GM18526 (cell line): ENCODE measurements around the gene ZNF467.

Source experiments
- POLR2A ChIP-seq: IDR thresholded peaks from 3 replicates; pipeline ENCODE4 v1.6.1; 2011; ENCODE audit not compliant: insufficient read length; ENCODE audit errors: extremely low read depth

ZNF467 gene

GRCh38 chr7:149794661-149795060, 21.3 kb upstream of the ZNF467 start:
- no peak for TF ChIP-seq POLR2A

GRCh38 chr7:149793261-149793660, 19.9 kb upstream of the ZNF467 start:
- TF ChIP-seq POLR2A = no peak

GRCh38 chr7:149792220-149792595, 18.8 kb upstream of the ZNF467 start:
- TF ChIP-seq POLR2A = no peak

- no peak for TF ChIP-seq POLR2A
Measured at GRCh38 chr7:149791411-149792219, 18.2 kb upstream of the ZNF467 start.

DNA sequence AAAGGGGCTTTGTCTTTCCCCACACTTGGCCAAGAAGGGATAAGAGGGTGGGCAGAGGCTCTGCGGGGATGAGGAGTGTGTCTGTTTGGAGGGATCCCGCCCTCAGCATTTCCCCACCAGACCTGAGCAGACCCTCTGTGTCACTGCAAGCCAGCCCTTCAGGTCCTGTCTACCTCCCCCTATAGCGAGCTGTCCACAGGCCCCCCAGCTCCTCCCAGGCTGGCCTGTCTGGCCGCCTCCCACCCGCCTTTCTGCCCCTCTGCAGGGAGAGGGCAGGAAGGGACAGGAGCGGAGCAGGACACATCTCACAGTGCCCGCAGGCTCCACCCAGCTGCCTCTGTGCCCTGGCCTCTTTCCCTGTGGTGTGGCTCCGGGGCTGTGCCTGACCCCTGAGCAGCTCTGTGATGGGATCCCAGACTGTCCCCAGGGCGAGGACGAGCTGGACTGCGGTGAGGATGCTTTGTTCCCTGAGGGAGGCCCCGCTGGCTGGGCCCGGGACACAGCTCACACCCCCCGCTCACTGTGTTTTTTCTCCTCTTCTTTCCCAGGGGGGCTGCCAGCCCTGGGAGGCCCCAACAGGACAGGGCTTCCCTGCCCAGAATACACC, 17.5 kb upstream of the ZNF467 start:
- no peak for TF ChIP-seq POLR2A

DNA sequence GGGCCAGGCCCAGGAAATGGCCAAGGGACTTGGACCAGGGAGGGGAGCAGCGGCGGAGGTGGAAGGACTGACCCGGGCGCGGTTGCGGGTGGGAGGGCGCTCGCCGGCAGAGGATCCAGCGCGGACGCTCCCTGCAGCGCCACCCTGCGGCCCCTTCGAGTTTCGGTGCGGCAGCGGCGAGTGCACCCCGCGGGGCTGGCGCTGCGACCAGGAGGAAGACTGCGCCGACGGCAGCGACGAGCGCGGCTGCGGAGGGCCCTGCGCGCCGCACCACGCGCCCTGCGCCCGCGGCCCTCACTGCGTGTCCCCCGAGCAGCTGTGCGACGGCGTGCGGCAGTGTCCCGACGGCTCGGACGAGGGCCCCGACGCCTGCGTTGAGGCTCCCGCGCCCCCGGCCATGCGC, 16.8 kb upstream of the ZNF467 start:
- no peak for TF ChIP-seq POLR2A

- TF ChIP-seq POLR2A = no peak
Measured at GRCh38 chr7:149789101-149789500, 15.7 kb upstream of the ZNF467 start.

GRCh38 chr7:149788300-149788851, 15.0 kb upstream of the ZNF467 start:
- no peak for TF ChIP-seq POLR2A

DNA sequence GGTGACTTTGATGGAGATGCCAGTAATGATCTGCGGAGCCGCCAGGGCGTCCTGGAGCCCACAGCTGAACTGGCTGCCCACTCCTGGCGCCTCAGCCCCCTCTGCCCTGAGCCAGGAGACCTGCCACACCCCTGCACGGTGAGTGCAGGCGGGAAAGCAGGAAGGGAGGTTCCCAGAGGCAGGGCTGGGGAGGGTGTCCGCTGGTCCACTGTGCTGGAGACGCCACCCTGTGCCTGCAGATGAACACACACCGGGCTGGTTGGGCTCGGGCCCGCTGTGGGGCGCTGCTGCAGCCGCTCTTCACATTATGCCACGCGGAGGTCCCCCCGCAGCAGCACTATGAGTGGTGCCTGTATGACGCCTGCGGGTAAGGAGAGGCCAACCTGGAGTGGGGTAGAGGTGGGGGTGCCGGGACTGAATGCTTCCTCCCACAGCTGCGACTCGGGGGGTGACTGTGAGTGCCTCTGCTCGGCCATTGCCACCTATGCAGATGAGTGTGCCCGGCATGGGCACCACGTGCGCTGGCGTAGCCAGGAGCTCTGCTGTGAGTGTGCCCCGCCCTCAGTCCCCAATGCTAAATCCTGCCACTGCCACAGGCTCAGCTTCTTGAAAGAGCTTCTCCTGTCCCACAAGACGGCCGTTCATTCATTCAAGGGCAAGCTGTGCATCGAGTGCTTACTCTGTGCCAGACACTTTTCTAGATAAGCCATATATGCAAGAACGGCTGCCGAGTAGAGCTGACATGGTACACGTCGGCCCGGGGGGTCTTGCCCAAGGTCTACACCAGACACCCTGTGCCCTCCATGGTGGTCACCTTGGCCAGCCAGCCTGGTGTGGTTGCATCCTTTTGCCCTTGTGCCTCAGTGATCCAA, 14.3 kb upstream of the ZNF467 start:
- TF ChIP-seq POLR2A = no peak

- TF ChIP-seq POLR2A = no peak
Measured at GRCh38 chr7:149785983-149786382, 12.6 kb upstream of the ZNF467 start.

DNA sequence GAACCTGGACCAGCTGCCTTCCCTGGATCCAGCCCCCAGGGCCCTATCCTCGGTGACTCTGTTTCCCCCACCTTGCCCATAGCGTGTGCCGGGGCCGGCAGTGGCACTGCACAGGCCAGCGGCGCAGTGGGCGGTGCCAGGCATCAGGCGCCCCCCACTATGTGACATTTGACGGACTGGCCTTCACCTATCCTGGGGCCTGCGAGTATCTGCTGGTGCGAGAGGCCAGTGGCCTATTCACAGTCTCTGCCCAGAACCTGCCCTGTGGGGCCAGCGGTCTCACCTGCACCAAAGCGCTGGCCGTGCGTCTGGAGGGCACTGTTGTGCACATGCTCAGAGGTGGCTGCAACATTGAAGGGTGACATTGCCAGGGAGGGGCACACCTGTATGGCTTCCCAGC, 12.0 kb upstream of the ZNF467 start:
- TF ChIP-seq POLR2A = no peak

GRCh38 chr7:149784251-149784608, 10.8 kb upstream of the ZNF467 start:
- TF ChIP-seq POLR2A = no peak

DNA sequence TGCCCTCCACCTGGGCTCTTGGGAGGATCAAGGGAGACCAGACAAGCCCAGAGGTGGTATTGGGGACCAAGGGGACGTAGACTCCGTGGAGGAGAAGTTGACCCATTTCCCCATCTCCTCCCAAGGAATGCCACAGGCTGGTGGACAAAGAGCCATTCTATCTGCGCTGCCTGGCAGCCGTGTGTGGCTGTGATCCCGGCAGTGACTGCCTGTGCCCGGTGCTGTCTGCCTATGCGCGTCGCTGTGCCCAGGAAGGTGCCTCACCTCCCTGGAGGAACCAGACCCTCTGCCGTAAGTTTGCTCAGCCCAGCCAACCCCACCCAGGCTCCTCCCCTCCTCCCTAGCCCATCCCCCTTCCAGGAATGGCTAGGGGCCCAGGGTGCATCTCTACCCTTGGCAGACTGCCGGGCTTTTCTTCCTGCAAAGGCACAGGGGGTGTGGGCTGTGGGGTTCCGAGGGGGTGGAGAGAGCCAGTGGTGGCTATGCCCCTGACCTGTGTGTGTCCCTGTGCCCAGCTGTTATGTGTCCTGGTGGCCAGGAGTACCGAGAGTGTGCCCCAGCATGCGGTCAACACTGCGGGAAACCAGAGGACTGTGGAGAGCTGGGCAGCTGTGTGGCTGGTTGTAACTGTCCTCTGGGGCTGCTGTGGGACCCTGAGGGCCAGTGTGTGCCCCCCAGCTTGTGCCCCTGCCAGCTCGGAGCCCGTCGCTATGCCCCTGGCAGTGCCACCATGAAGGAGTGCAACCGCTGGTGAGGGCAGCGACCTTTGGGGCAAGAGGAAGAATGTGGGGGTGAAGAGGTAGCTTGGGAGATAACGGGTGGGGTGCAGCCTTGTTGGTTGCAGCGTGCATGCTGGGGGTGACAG, 10.2 kb upstream of the ZNF467 start:
- no peak for TF ChIP-seq POLR2A

- no peak for TF ChIP-seq POLR2A
Measured at GRCh38 chr7:149782682-149783345, 9.4 kb upstream of the ZNF467 start.
